Testis (tissue), 3 donors: ENCODE measurements around the gene WDR37. TPM values are rescaled to one million over a fixed set of nuclear protein-coding genes. Genes with fewer than 3 reads are reported as not detected.

Source experiments
- DNase-seq: peaks from one replicate; pipeline ENCODE4 v3.0.0-alpha.2; 2019
- H3K27ac ChIP-seq, 2 donors: fragments of 200-600 bp; sonication (generic); one replicate each; pipeline ENCODE4 v1.5.1; 2019
- H3K27me3 ChIP-seq: fragments of 200-600 bp; sonication (generic); one replicate; pipeline ENCODE4 v1.5.1; 2019
- H3K36me3 ChIP-seq: fragments of 200-600 bp; sonication (generic); one replicate; pipeline ENCODE4 v1.5.1; 2017; ENCODE audit warnings: low read depth; ENCODE audit errors: missing control alignments
- H3K4me1 ChIP-seq: fragments of 200-600 bp; sonication (generic); one replicate; pipeline ENCODE4 v1.5.1; 2019
- H3K4me3 ChIP-seq, 2 donors: fragments of 200-600 bp; sonication (generic); one replicate each; pipeline ENCODE4 v1.5.1; 2017 to 2019
- H3K9me3 ChIP-seq: fragments of 200-600 bp; sonication (generic); one replicate; pipeline ENCODE4 v1.5.1; 2017
- POLR2A ChIP-seq: fragments of 450-650 bp; IDR thresholded peaks from one replicate; pipeline ENCODE4 v1.6.1; 2017; ENCODE audit warnings: antibody characterized with exemption, mild to moderate bottlenecking, moderate library complexity
- WGBS, 2 donors: methylation state at CpG; one replicate each; pipeline ENCODE4 v1.1.5; 2018; 5-methylcytosine and 5-hydroxymethylcytosine counted together
- intact Hi-C: fragments of 100-400 bp; cut with DNase I; formaldehyde crosslinking; loops from one replicate; pipeline ENCODE4 v1.15.1; 2023; ENCODE audit warnings: low total_unique reads
- polyA plus RNA-seq: library from polyadenylated mRNA; stranded (reverse); fragments of 350-450 nt; fragmentation: Illumina TruSeq; extraction: RNeasy Lipid Tissue Mini Kit (QIAGEN cat#74804); gene quantifications from one replicate; pipeline ENCODE4 v1.2.3, GENCODE V29; 2014; ENCODE audit warnings: low read depth, low replicate concordance; ENCODE audit not compliant: insufficient read depth
- total RNA-seq, 2 donors: library from RNA; depleted of rRNA; stranded (reverse); fragments of >200 nt; gene quantifications; one replicate each; pipeline ENCODE4 v1.2.3, GENCODE V29; 2016
- TF ChIP-seq, protein P1 (sequence below), 3 experiments: fragments of 450-650 bp in 2 of 3; fragments of 200-600 bp in 1 of 3; sonication (generic) in 1 of 3; IDR thresholded peaks; one replicate each; pipeline ENCODE4 v1.5.1; 2016 to 2019; ENCODE audit warnings: antibody characterized with exemption in 3 of 3, mild to moderate bottlenecking in 2 of 3, moderate library complexity in 1 of 3

Gene WDR37
- total and polyA plus RNA-seq, 3 donors from 2014 or later: 29.3 to 46.9 (median 40.2) TPM

DNA sequence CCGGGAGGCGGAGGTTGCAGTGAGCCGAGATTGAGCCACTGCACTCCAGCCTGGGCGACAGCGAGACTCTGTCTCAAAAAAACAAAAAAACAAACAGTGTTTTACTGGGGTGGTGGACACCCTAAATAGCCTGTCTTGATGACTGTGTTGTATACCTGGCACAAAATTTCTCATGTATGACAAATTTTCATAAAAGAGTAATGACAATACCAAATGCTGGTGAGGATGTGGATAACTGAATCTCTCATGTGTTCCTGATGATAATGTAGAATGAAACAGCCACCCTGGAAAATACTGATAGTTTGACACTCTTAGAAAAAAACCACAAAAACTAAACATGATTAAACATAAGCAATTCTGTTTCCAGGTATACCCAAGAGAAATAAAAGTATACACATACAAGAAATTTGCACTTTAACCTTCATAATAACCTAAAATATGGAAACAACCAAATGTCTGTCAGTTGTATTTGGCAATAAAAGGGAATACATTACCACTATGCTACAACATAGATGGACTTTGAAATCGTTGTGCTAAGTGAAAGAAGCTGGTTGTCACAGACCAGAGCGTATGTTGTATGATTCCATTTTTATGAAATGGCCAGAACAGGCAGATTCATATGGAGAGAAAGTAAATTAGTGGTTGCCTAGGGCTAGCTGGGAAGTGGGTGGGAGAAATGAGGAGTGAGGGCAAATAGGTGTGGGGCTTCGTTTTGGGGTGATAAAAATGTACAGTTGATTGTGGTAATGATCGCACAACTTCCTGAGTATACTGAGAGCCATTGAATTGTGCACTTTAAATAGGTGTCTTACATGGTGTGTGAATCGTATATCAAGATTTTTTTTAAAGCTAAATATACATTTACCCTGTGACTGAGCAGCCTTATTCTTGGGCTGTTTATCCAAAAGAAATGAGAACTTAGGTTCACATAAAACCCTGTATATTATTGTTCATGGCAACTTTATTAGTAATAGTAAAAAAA is 12.5 kb downstream of the WDR37 start:
- intact Hi-C loops: no loop called here
- H3K4me3 ChIP-seq: no peak overlapping the region
- DNase-seq: no peak
- H3K9me3 ChIP-seq: no peaks in the 10 kb centered on the region
- no peaks in the 10 kb centered on the region for H3K4me1 ChIP-seq
- no peak overlapping the region for H3K27ac ChIP-seq
- TF ChIP-seq, protein P1, sequence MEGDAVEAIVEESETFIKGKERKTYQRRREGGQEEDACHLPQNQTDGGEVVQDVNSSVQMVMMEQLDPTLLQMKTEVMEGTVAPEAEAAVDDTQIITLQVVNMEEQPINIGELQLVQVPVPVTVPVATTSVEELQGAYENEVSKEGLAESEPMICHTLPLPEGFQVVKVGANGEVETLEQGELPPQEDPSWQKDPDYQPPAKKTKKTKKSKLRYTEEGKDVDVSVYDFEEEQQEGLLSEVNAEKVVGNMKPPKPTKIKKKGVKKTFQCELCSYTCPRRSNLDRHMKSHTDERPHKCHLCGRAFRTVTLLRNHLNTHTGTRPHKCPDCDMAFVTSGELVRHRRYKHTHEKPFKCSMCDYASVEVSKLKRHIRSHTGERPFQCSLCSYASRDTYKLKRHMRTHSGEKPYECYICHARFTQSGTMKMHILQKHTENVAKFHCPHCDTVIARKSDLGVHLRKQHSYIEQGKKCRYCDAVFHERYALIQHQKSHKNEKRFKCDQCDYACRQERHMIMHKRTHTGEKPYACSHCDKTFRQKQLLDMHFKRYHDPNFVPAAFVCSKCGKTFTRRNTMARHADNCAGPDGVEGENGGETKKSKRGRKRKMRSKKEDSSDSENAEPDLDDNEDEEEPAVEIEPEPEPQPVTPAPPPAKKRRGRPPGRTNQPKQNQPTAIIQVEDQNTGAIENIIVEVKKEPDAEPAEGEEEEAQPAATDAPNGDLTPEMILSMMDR (IDR thresholded peaks at IDR 0.05): no peak
- no peak for TF ChIP-seq POLR2A
- H3K36me3 ChIP-seq: no peaks in the 10 kb centered on the region
- H3K27me3 ChIP-seq: no peaks in the 10 kb centered on the region
- WGBS, 2 donors: 84 to 92% methylated on average over 10 of the region's 10 CpGs

DNA sequence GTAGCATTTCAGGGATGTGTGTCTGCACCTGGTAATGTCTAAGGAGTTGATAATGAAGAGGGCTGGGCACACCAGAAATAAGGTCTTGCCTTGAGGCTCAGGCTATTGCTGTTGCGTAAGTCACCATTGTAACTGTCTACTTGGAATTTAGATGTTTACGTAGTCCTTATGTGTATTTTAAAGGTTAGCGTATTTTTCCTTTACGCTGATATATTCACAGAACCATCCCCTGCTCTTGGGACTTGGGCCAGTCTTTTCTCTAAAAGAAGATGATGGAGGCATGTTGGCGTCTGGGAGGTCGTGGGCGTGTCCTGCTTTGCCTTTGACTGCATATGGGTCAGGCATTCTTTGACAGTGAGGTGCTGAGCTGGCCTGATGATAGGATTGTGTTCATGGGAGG is 14.7 kb downstream of the WDR37 start:
- intact Hi-C loops: no loop called here
- TF ChIP-seq, protein P1 (IDR thresholded peaks at IDR 0.05): no peak
- no peak for TF ChIP-seq POLR2A
- H3K27me3 ChIP-seq: no peaks in the 10 kb centered on the region
- no peaks in the 10 kb centered on the region for H3K36me3 ChIP-seq
- no peaks in the 10 kb centered on the region for H3K4me1 ChIP-seq
- no peaks in the 10 kb centered on the region for H3K9me3 ChIP-seq
- H3K27ac ChIP-seq: no peak overlapping the region
- H3K4me3 ChIP-seq: no peak overlapping the region
- no peak for DNase-seq
- WGBS, 2 donors: 90 to 94% methylated on average over 7 of the region's 7 CpGs

DNA sequence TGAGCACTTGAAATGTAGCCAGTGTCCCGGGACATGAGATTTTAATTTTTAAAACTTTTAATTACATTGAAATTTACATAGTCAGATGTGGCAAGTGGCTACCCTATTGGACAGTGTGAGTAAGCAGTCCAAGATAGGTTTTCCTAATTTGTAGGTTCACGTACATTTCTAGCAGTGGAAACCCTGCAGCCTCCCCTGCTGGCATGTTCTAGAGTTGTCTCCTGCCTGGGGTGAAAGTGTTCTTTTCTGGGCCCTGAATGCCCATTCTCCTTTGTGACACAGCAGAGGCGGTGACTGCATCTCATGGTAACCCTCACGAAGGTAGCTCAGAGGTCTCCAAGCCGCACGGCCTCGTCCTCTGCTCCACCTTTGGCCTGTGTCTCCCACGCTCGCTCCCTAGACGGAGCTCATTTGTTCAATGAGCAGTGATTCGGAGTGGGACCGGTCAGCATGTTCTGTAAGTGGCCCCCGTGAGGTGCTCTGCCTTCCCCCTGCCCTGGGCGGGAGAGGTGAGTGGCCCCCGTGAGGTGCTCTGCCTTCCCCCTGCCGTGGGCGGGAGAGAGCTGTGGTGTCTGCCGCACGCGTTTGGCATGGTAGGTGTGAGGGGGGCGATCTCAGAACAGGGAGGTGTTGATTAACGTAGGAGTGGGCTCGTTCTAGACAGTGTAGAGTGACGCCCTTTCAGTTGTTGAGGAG is 18.0 kb downstream of the WDR37 start:
- Histone ChIP-seq H3K27ac (no peak overlapping the region), H3K27me3 (no peaks in the 10 kb centered on the region), H3K4me3 (no peak overlapping the region), H3K9me3 (no peaks in the 10 kb centered on the region), H3K4me1 (no peaks in the 10 kb centered on the region), H3K36me3 (no peaks in the 10 kb centered on the region)
- DNase-seq: no peak
- TF ChIP-seq, protein P1 (IDR thresholded peaks at IDR 0.05): peak in 1 of 3 experiments; percentile 16
- TF ChIP-seq POLR2A: no peak
- 87 to 94% methylated on average over 20 to 24 of the region's 24 CpGs for WGBS, 2 donors
- intact Hi-C loops: no loop called here

DNA sequence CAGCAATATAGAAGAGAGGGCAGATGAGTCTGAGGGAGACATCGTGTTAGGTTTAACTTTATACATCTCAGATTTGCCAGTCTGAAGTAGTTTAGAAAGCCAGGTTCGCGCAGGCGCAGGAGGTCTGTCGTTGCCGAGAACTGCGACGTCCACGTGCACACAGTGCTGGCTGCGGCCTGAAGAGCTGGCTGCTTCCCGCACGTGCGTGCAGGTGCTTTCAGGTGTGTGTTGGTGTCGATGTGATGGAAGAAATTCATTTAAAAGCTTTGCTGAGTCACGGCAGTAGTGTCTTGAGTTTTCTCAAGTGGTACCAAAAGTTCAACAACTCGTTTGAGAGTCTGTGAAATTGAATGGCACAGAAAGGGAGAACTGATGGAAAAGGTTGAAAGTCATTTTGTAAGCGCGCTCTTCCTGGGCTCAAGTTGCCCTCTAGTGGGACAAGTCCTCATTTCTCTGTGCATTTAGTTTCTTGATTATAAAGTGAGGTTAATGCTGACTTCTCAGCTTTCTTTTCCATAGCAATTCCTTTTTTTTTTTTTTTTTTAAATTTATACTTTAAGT is 18.6 kb downstream of the WDR37 start:
- Histone ChIP-seq H3K9me3 (no peaks in the 10 kb centered on the region), H3K27ac (no peak overlapping the region), H3K4me1 (no peaks in the 10 kb centered on the region), H3K27me3 (no peaks in the 10 kb centered on the region), H3K4me3 (no peak overlapping the region), H3K36me3 (no peaks in the 10 kb centered on the region)
- WGBS, 2 donors: 86 to 88% methylated on average over 18 of the region's 18 CpGs
- TF ChIP-seq, protein P1 (IDR thresholded peaks at IDR 0.05): peak in 1 of 3 experiments; percentile 24
- no peak for TF ChIP-seq POLR2A
- DNase-seq: no peak
- intact Hi-C loops: no loop called here
